HG03520 (cell line): ENCODE measurements around the gene NRG2.

Source experiments
- ATAC-seq: cut with Tn5 transposase; IDR thresholded peaks from one replicate; pipeline ENCODE4 v1.9.1; 2021; ENCODE audit warnings: mild to moderate bottlenecking, moderate library complexity; ENCODE audit not compliant: unreplicated experiment

NRG2 gene

GRCh38 chr5:139864716-139865483 is 178.2 kb downstream of the NRG2 start:
- no peak for ATAC-seq

GRCh38 chr5:139863855-139864558 is 179.1 kb downstream of the NRG2 start:
- no peak for ATAC-seq

GRCh38 chr5:139863361-139863760 is 179.7 kb downstream of the NRG2 start:
- no peak for ATAC-seq

GRCh38 chr5:139862803-139863202 is 180.3 kb downstream of the NRG2 start:
- ATAC-seq = no peak

GRCh38 chr5:139862313-139862712 is 180.8 kb downstream of the NRG2 start:
- peak; percentile 52 for ATAC-seq

- no peak for ATAC-seq
These were observed 181.3 kb downstream of the NRG2 start for GRCh38 chr5:139861889-139862207.

GRCh38 chr5:139861021-139861888 is 181.8 kb downstream of the NRG2 start:
- ATAC-seq = no peak

GRCh38 chr5:139859013-139859412 is 184.1 kb downstream of the NRG2 start:
- no peak for ATAC-seq

GRCh38 chr5:139856714-139857113 is 186.4 kb downstream of the NRG2 start:
- no peak for ATAC-seq

- ATAC-seq = no peak
These were observed 187.1 kb downstream of the NRG2 start for GRCh38 chr5:139855946-139856540.

GRCh38 chr5:139855451-139855850 is 187.6 kb downstream of the NRG2 start:
- ATAC-seq = no peak

- no peak for ATAC-seq
These were observed 188.1 kb downstream of the NRG2 start for GRCh38 chr5:139854953-139855352.

- ATAC-seq = no peak
These were observed 189.0 kb downstream of the NRG2 start for GRCh38 chr5:139854029-139854605.

- ATAC-seq = no peak
These were observed 190.4 kb downstream of the NRG2 start for GRCh38 chr5:139852696-139853095.

- no peak for ATAC-seq
These were observed 191.5 kb downstream of the NRG2 start for GRCh38 chr5:139851558-139851957.

- ATAC-seq = no peak
These were observed 192.6 kb downstream of the NRG2 start for GRCh38 chr5:139850423-139851016.

- no peak for ATAC-seq
These were observed 193.2 kb downstream of the NRG2 start for GRCh38 chr5:139849942-139850341.

GRCh38 chr5:139849501-139849900 is 193.6 kb downstream of the NRG2 start:
- ATAC-seq = no peak

- no peak for ATAC-seq
These were observed 194.5 kb downstream of the NRG2 start for GRCh38 chr5:139848508-139849100.
